NCI-H82 treated with DMSO at 0.1 percent for 48 hours (cell line): ENCODE data around the gene GEMIN7.
A peak's percentile ranks its signal among the peaks of the same experiment; 100 is the strongest.

Source experiments
- DNase-seq: peaks from one replicate; lab custom pipeline; 2025; ENCODE audit not compliant: unreplicated experiment; lab: John Stamatoyannopoulos, UW

GEMIN7 gene

GRCh38 chr19:45079063-45079910 lies at the start of gene GEMIN7:
TSS of gene GEMIN7 (plus strand) at chr19:45079260. CDS start at chr19:45090115, 10,855 bp downstream.
- DNase-seq: peak; percentile 28

- no peak for DNase-seq
Observed at GRCh38 chr19:45030825-45031224, 48.2 kb upstream of the GEMIN7 start.

- no peak for DNase-seq
Observed at GRCh38 chr19:45032421-45032820, 46.6 kb upstream of the GEMIN7 start.

- no peak for DNase-seq
Observed at GRCh38 chr19:45035755-45036154, 43.3 kb upstream of the GEMIN7 start.

GRCh38 chr19:45037393-45038169 lies 41.5 kb upstream of the GEMIN7 start:
- DNase-seq: no peak

- peak; percentile 77 for DNase-seq
Observed at GRCh38 chr19:45038931-45039893, 39.8 kb upstream of the GEMIN7 start, which contains the start of gene CLASRP. TSS of gene CLASRP (plus strand) at chr19:45039045. CDS start at chr19:45040213, 1,168 bp downstream.

- DNase-seq: no peak
Observed at GRCh38 chr19:45040059-45040771, 38.8 kb upstream of the GEMIN7 start.

- no peak for DNase-seq
Observed at GRCh38 chr19:45041125-45041524, 37.9 kb upstream of the GEMIN7 start.

GRCh38 chr19:45045671-45046353 lies 33.2 kb upstream of the GEMIN7 start:
- DNase-seq: no peak

- DNase-seq: no peak
Observed at GRCh38 chr19:45046355-45046754, 32.7 kb upstream of the GEMIN7 start.

- no peak for DNase-seq
Observed at GRCh38 chr19:45047188-45047797, 31.8 kb upstream of the GEMIN7 start.

GRCh38 chr19:45049073-45049736 lies 29.9 kb upstream of the GEMIN7 start:
- DNase-seq: no peak

- DNase-seq: no peak
Observed at GRCh38 chr19:45050036-45050435, 29.0 kb upstream of the GEMIN7 start.

GRCh38 chr19:45051929-45052579 lies 27.0 kb upstream of the GEMIN7 start:
- no peak for DNase-seq

GRCh38 chr19:45056831-45057230 lies 22.2 kb upstream of the GEMIN7 start:
- no peak for DNase-seq

GRCh38 chr19:45057444-45057843 lies 21.6 kb upstream of the GEMIN7 start:
- DNase-seq: no peak

GRCh38 chr19:45058622-45059159 lies 20.4 kb upstream of the GEMIN7 start:
- DNase-seq: no peak
